ENCODE measurements around the gene STX18. TPM values are rescaled to one million over a fixed set of nuclear protein-coding genes. Genes with fewer than 3 reads are reported as not detected.

STX18 gene
- total and polyA plus RNA-seq, 2 of the 13 experiments (the other 11 are each of a cell fraction or from before 2014, with no cell fraction given): 23.9 to 37.1 TPM

DNA sequence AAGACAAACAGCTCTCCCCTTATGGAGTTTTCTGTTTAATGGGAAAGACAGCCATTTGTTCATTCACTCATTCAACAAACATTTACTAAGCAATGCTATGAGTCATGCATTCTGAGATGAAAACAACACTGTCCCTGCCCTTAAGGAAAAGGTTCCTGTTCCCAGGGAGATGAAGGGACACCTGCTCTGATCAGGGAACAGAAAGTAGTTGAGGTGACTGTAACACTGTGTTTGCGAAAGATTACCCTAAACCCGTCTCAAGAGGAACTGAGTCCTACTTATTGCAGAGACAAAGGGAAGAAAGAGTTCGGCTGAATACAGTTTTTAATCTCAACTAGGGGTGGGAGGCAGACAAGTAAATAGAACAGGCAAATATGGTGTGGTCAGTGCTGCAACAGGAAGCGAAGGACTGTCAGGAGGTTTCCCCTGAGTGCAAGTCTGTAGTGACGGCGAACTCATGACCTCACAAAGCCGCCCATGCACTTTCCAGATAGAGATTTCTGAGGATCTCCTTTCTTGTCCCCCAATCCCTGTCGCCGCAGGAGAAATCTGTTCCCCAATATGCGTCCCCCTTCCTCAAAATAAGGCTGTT is 712 bp downstream of the STX18 start (continued):
- peak; percentile 40; the same call in 1 of the 2 replicates for TF ChIP-seq HDAC2 (CRISPR knock-in tag; IDR thresholded peaks at IDR 0.05)
- TF ChIP-seq RXRB (CRISPR knock-in tag; IDR thresholded peaks at IDR 0.05; ENCODE audit: borderline replicate concordance): no peak
- TF ChIP-seq, protein P1, sequence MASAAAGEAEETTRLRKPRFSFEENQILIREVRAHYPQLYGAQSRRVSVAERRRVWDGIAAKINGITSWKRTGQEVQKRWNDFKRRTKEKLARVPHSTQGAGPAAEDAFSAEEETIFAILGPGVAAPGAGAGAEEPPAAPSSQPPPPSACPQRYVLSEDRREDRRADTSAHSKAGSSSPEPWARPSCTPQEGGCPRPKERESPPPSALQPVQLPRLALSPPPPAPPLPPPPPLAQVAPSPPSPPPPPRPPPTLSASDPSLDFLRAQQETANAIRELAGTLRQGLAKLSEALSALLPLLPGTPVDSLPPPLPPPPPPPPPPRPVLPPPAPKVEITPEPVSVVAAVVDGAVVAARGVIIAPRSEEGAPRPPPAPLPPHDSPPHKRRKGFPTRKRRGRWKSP (CRISPR knock-in tag; IDR thresholded peaks at IDR 0.05): no peak
- TF ChIP-seq NBN (conservative IDR thresholded peaks at IDR 0.05): no peak
- TF ChIP-seq SAP130 (CRISPR knock-in tag; IDR thresholded peaks at IDR 0.05; ENCODE audit: low read depth): peak; percentile 59
- TF ChIP-seq ZNF792 (CRISPR knock-in tag; IDR thresholded peaks at IDR 0.05): no peak
- 0 out of 2 replicates have a peak, but pooled peaks have one; percentile 25 for TF ChIP-seq MIER3 (CRISPR knock-in tag; IDR thresholded peaks at IDR 0.05; ENCODE audit: borderline replicate concordance)
- peak; percentile 42; the same call in 1 of the 2 replicates for TF ChIP-seq ZNF3 (CRISPR knock-in tag; IDR thresholded peaks at IDR 0.05)
- TF ChIP-seq ZNF446 (CRISPR knock-in tag; IDR thresholded peaks at IDR 0.05): 0 out of 2 replicates have a peak, but pooled peaks have one; percentile 4
- no peak for TF ChIP-seq SAFB2 (CRISPR knock-in tag; IDR thresholded peaks at IDR 0.05; ENCODE audit: borderline replicate concordance, low read depth)
- no peak for TF ChIP-seq CREM (IDR thresholded peaks at IDR 0.05)
- TF ChIP-seq CREM (CRISPR knock-in tag; IDR thresholded peaks at IDR 0.05): no peak
- no peak for TF ChIP-seq ZFP82 (CRISPR knock-in tag; IDR thresholded peaks at IDR 0.05; ENCODE audit: borderline replicate concordance)
- TF ChIP-seq YEATS2 (CRISPR knock-in tag; IDR thresholded peaks at IDR 0.05; ENCODE audit: borderline replicate concordance): no peak
- no peak for TF ChIP-seq RXRA (CRISPR knock-in tag; IDR thresholded peaks at IDR 0.05)
- TF ChIP-seq RFXAP (CRISPR knock-in tag; IDR thresholded peaks at IDR 0.05; ENCODE audit: borderline replicate concordance): no peak
- no peak for TF ChIP-seq MZF1 (CRISPR knock-in tag; IDR thresholded peaks at IDR 0.05; ENCODE audit: borderline replicate concordance)
- TF ChIP-seq SIN3A (IDR thresholded peaks at IDR 0.05; ENCODE audit: borderline replicate concordance, low read depth, low read length): peak; percentile 55; the same call in 1 of the 2 replicates
- no peak for TF ChIP-seq HNRNPH1 (optimal IDR thresholded peaks at IDR 0.05; ENCODE audit: low read depth, low read length)
- no peak for TF ChIP-seq FOXP1 (IDR thresholded peaks at IDR 0.05)
- peak; percentile 23; the same call in 1 of the 2 replicates for TF ChIP-seq FOXP1 (CRISPR knock-in tag; IDR thresholded peaks at IDR 0.05)
- no peak for TF ChIP-seq SRSF9 (IDR thresholded peaks at IDR 0.05; ENCODE audit: borderline replicate concordance, insufficient read depth, low read depth, low read length, poor library complexity, severe bottlenecking)
- no peak for TF ChIP-seq ZFP90 (CRISPR knock-in tag; IDR thresholded peaks at IDR 0.05; ENCODE audit: borderline replicate concordance)
- TF ChIP-seq ZSCAN31 (CRISPR knock-in tag; IDR thresholded peaks at IDR 0.05; ENCODE audit: low read depth): no peak
- TF ChIP-seq UBTF (CRISPR knock-in tag; IDR thresholded peaks at IDR 0.05): no peak
- TF ChIP-seq ARNT (IDR thresholded peaks at IDR 0.05): no peak
- no peak for TF ChIP-seq TBX2 (CRISPR knock-in tag; IDR thresholded peaks at IDR 0.05; ENCODE audit: borderline replicate concordance)
- no peak for TF ChIP-seq THYN1 (CRISPR knock-in tag; IDR thresholded peaks at IDR 0.05; ENCODE audit: borderline replicate concordance, low read depth)
- TF ChIP-seq ZFX (CRISPR knock-in tag; IDR thresholded peaks at IDR 0.05; ENCODE audit: low read depth): no peak
- TF ChIP-seq, protein P2, sequence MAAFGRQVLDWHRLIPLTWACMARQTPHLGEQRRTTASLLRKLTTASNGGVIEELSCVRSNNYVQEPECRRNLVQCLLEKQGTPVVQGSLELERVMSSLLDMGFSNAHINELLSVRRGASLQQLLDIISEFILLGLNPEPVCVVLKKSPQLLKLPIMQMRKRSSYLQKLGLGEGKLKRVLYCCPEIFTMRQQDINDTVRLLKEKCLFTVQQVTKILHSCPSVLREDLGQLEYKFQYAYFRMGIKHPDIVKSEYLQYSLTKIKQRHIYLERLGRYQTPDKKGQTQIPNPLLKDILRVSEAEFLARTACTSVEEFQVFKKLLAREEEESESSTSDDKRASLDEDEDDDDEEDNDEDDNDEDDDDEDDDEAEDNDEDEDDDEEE (CRISPR knock-in tag; IDR thresholded peaks at IDR 0.05): no peak

Data from HepG2 (cell line).